A549 (cell line): ENCODE results near the gene KHSRP. TPM values are rescaled to one million over a fixed set of nuclear protein-coding genes. Genes with fewer than 3 reads are reported as not detected.

Experiments
- ATAC-seq, 2 experiments: fragments of 200-7000 bp in 1 of 2; fragments of >200 bp in 1 of 2; cut with Nextera tagmentation in 1 of 2; cut with Tn5 transposase in 1 of 2; 3 replicates each; pipeline versions ENCODE4 v1.8.0 to v1.9.1; 2018 to 2020; ENCODE audit warnings: mild to moderate bottlenecking in 1 of 2, moderate library complexity in 1 of 2
- CTCF ChIA-PET: fragments of 300-600 bp; sonication (Branson Sonifier 250); formaldehyde crosslinking; extraction: SDS; loops from one replicate; lab custom pipeline; 2021; ENCODE audit warnings: antibody characterized with exemption, inconsistent platforms; lab: Yijun Ruan, JAX
- POLR2A ChIA-PET: fragments of 350-600 bp; formaldehyde crosslinking; extraction: SDS; loops from one replicate; lab custom pipeline; 2021; ENCODE audit warnings: antibody characterized with exemption, inconsistent platforms; lab: Yijun Ruan, JAX
- DNase-seq, 2 experiments: peaks; one replicate each; pipeline versions ENCODE4 v3.0.0 to v3.0.0-alpha.2; 2011 to 2016; ENCODE audit warnings: low read depth in 1 of 2, low spot score in 1 of 2
- FAIRE-seq: peaks from 2 replicates; lab custom pipeline; 2011; peaks lifted over from hg19 to GRCh38; lab: Jason Lieb, UNC
- H3K27ac ChIP-seq, 2 experiments: fragments of >200 bp; sonication (Bioruptor Twin); formaldehyde crosslinking; 3 replicates each; pipeline ENCODE4 v1.5.1; 2016 to 2017
- H3K4me1 ChIP-seq: fragments of >200 bp; sonication (Bioruptor Twin); formaldehyde crosslinking; 3 replicates; pipeline ENCODE4 v1.6.1; 2016
- H3K4me2 ChIP-seq: fragments of >200 bp; sonication (Bioruptor Twin); formaldehyde crosslinking; 3 replicates; pipeline ENCODE4 v1.6.1; 2016
- H3K4me3 ChIP-seq: fragments of >200 bp; sonication (Bioruptor Twin); formaldehyde crosslinking; 3 replicates; pipeline ENCODE4 v1.5.1; 2016
- H3K9me3 ChIP-seq: fragments of >200 bp; sonication (Bioruptor Twin); formaldehyde crosslinking; 3 replicates; pipeline ENCODE4 v1.6.1; 2016
- BCL3 ChIP-seq: fragments of >200 bp; sonication (Bioruptor Twin); formaldehyde crosslinking; IDR thresholded peaks from 3 replicates; pipeline ENCODE4 v1.6.1; 2016
- BHLHE40 ChIP-seq: IDR thresholded peaks from 2 replicates; pipeline ENCODE4 v1.6.1; 2012; ENCODE audit warnings: low read depth, low read length, inconsistent platforms
- ESRRA ChIP-seq: fragments of 150-350 bp; IDR thresholded peaks from 2 replicates; pipeline ENCODE4 v1.6.1; 2014; ENCODE audit warnings: mild to moderate bottlenecking, low read length, borderline replicate concordance
- HDAC2 ChIP-seq: fragments of 200-600 bp; sonication (generic); IDR thresholded peaks from 2 replicates; pipeline ENCODE4 v1.6.1; 2016
- HEYL ChIP-seq: fragments of 250-450 bp; sonication (Bioruptor Pico); IDR thresholded peaks from 2 replicates; pipeline ENCODE4 v1.8.0; 2021; ENCODE audit warnings: mild to moderate bottlenecking, moderate library complexity
- HMGXB4 ChIP-seq: fragments of 250-450 bp; sonication (Bioruptor Pico); IDR thresholded peaks from 2 replicates; pipeline ENCODE4 v1.5.0; 2021; ENCODE audit warnings: mild to moderate bottlenecking, moderate library complexity, borderline replicate concordance
- HOXA7 ChIP-seq: fragments of 250-450 bp; sonication (Bioruptor Pico); IDR thresholded peaks from 2 replicates; pipeline ENCODE4 v1.5.0; 2020; ENCODE audit warnings: mild to moderate bottlenecking, moderate library complexity
- HOXB13 ChIP-seq: fragments of 250-450 bp; sonication (Bioruptor Pico); IDR thresholded peaks from 2 replicates; pipeline ENCODE4 v1.5.0; 2020; ENCODE audit warnings: low read depth, mild to moderate bottlenecking, moderate library complexity
- KDM1A ChIP-seq: fragments of 200-600 bp; sonication (generic); IDR thresholded peaks from 2 replicates; pipeline ENCODE4 v1.6.1; 2016; ENCODE audit warnings: low read depth, mild to moderate bottlenecking
- MAZ ChIP-seq: fragments of 150-350 bp; IDR thresholded peaks from 2 replicates; pipeline ENCODE4 v1.6.1; 2014; ENCODE audit warnings: antibody characterized with exemption, low read depth, low read length, borderline replicate concordance
- MYC ChIP-seq: IDR thresholded peaks from 2 replicates; pipeline ENCODE4 v1.6.1; 2012; ENCODE audit warnings: mild to moderate bottlenecking, inconsistent platforms, low read length, improper control_type of control experiment, borderline replicate concordance
- NFE2L2 ChIP-seq: fragments of 150-350 bp; conservative IDR thresholded peaks from 2 replicates; pipeline ENCODE4 v1.6.1; 2014; ENCODE audit warnings: low read length
- NPAS2 ChIP-seq: fragments of 250-450 bp; sonication (Bioruptor Pico); IDR thresholded peaks from 2 replicates; pipeline ENCODE4 v1.8.0; 2022; ENCODE audit warnings: mild to moderate bottlenecking, moderate library complexity, borderline replicate concordance
- PBX3 ChIP-seq: IDR thresholded peaks from 2 replicates; pipeline ENCODE4 v1.6.1; 2012
- POLR2A ChIP-seq: IDR thresholded peaks from 2 replicates; pipeline ENCODE4 v1.6.1; 2012; ENCODE audit warnings: mild to moderate bottlenecking, low read length
- RAD21 ChIP-seq, 2 experiments: fragments of >200 bp in 1 of 2; sonication (Bioruptor Twin) in 1 of 2; formaldehyde crosslinking in 1 of 2; IDR thresholded peaks in 1 of 2; conservative IDR thresholded peaks in 1 of 2; 2 replicates in 1 of 2; 3 replicates in 1 of 2; pipeline ENCODE4 v1.6.1; 2012 to 2018; ENCODE audit warnings: inconsistent platforms in 1 of 2
- RARB ChIP-seq: fragments of 250-450 bp; sonication (Bioruptor Pico); IDR thresholded peaks from 2 replicates; pipeline ENCODE4 v1.8.0; 2021; ENCODE audit warnings: mild to moderate bottlenecking, moderate library complexity
- RFX5 ChIP-seq: fragments of 450-650 bp; IDR thresholded peaks from 2 replicates; pipeline ENCODE4 v1.7.1; 2014; ENCODE audit warnings: antibody characterized with exemption, mild to moderate bottlenecking, moderate library complexity
- RNF2 ChIP-seq: fragments of 200-600 bp; sonication (generic); IDR thresholded peaks from 2 replicates; pipeline ENCODE4 v1.6.1; 2016; ENCODE audit warnings: low read depth, mild to moderate bottlenecking, antibody characterized with exemption, moderate library complexity, borderline replicate concordance
- SMC3 ChIP-seq: fragments of >200 bp; sonication (Bioruptor Twin); formaldehyde crosslinking; IDR thresholded peaks from 3 replicates; pipeline ENCODE4 v1.6.1; 2018; ENCODE audit warnings: inconsistent platforms
- TFCP2L1 ChIP-seq: fragments of 250-450 bp; sonication (Bioruptor Pico); IDR thresholded peaks from 2 replicates; pipeline ENCODE4 v1.5.0; 2021; ENCODE audit warnings: mild to moderate bottlenecking
- USF2 ChIP-seq: fragments of 450-650 bp; IDR thresholded peaks from 2 replicates; pipeline ENCODE4 v1.6.1; 2014; ENCODE audit warnings: antibody characterized with exemption
- ZC3H11A ChIP-seq: fragments of 450-650 bp; IDR thresholded peaks from 2 replicates; pipeline ENCODE4 v1.6.1; 2014; ENCODE audit warnings: antibody characterized with exemption, mild to moderate bottlenecking
- WGBS: methylation state at CpG from one replicate; pipeline ENCODE4 v1.1.6; 2017; ENCODE audit errors: missing lambda C conversion rate; 5-methylcytosine and 5-hydroxymethylcytosine counted together
- polyA plus RNA-seq, 4 experiments: library from polyadenylated mRNA; depleted of rRNA in 3 of 4; stranded (reverse); fragments of >200 nt; fragmentation: RNase III in 1 of 4; extraction: RNeasy Plus Mini Kit Qiagen cat#74134 plus additional on column Dnase treatment in 1 of 4; gene quantifications; 2 replicates in 3 of 4; 3 replicates in 1 of 4; pipeline ENCODE4 v1.2.3, GENCODE V29; 2011 to 2017

The KHSRP gene
- polyA plus RNA-seq, 2 of the 4 experiments (the other 2 are of a cell fraction), result 54.3 to 192 TPM

- TF ChIP-seq NPAS2 (no peak), HEYL (CRISPR knock-in tag) (no peak), TFCP2L1 (CRISPR knock-in tag) (no peak), BHLHE40 (no peak), RARB (CRISPR knock-in tag) (no peak), RNF2 (no peak), RFX5 (no peak), ESRRA (no peak)
- TF ChIP-seq, all 56 proteins: peak for 0
Observed at GRCh38 chr19:6465663-6466062, 41.1 kb upstream of the KHSRP start (continued).

GRCh38 chr19:6465006-6465405 is 40.4 kb upstream of the KHSRP start:
- WGBS, result 58% methylated on average over 8 of the region's 9 CpGs
- H3K4me1 ChIP-seq, result peaks cover 10% of the 10 kb centered on the region
- peak overlapping the region; percentile 73 to 82; a peak in 4 of 6 replicates for H3K27ac ChIP-seq
- ATAC-seq, result no peak
- POLR2A ChIA-PET, result no interaction called here
- CTCF ChIA-PET, result interaction anchor here (1.0 kb wide), 1 partner anchor 29 kb away, joined by 3 read pairs; no protein-coding TSS in a partner anchor
- peak overlapping the region; percentile 52 for H3K4me3 ChIP-seq
- TF ChIP-seq HMGXB4 (CRISPR knock-in tag), result no peak
- no peak for TF ChIP-seq PBX3
- TF ChIP-seq MYC, result no peak
- no peak for TF ChIP-seq HOXA7 (CRISPR knock-in tag)
- no peak for TF ChIP-seq BHLHE40
- no peak for TF ChIP-seq HDAC2
- no peak for TF ChIP-seq BCL3
- TF ChIP-seq MAZ, result no peak
- no peak for TF ChIP-seq POLR2A
- TF ChIP-seq KDM1A, result no peak
- TF ChIP-seq RAD21 (conservative IDR thresholded peaks at IDR 0.05 in 1 of 2, IDR thresholded peaks at IDR 0.05 in 1 of 2), result no peak
- no peak for TF ChIP-seq RFX5
- TF ChIP-seq NFE2L2, result no peak
- TF ChIP-seq HOXB13 (CRISPR knock-in tag), result no peak
- no peak for FAIRE-seq
- peak overlapping the region; percentile 86 for H3K4me2 ChIP-seq
- no peaks in the 10 kb centered on the region for H3K9me3 ChIP-seq
- no peak for DNase-seq

- no peak for TF ChIP-seq ZC3H11A
- TF ChIP-seq SMC3, result no peak
- TF ChIP-seq USF2, result peak; percentile 81
- TF ChIP-seq RAD21 (conservative IDR thresholded peaks at IDR 0.05 in 1 of 2, IDR thresholded peaks at IDR 0.05 in 1 of 2), result no peak
- ChIA-PET CTCF (no interaction called here), POLR2A (no interaction called here)
- Histone ChIP-seq H3K4me1 (peaks cover 10% of the 10 kb centered on the region), H3K9me3 (no peaks in the 10 kb centered on the region), H3K27ac (peak within 1 kb of the TSS; percentile 73 to 82), H3K4me2 (peak within 1 kb of the TSS; percentile 86), H3K4me3 (peak within 1 kb of the TSS; percentile 52)
- ATAC-seq (peak in 1 of 2 experiments; percentile 35; a peak in 4 of 6 replicates), DNase-seq (peak; percentile 21 to 40), FAIRE-seq (no peak)
- 44% methylated on average over 7 of the region's 65 CpGs for WGBS
Observed at GRCh38 chr19:6464070-6464873, 39.7 kb upstream of the KHSRP start, which contains the start of gene CRB3. Gene CRB3, plus strand, starts transcription at chr19:6464271. Its CDS starts 431 bp downstream, at chr19:6464702.
